Effector memory CD4-positive, alpha-beta T cell (primary cell): ENCODE results near the gene SHKBP1.

Source experiments
- DNase-seq, 3 donors: peaks; one replicate each; pipeline ENCODE4 v3.0.0-alpha.2; 2020
- H3K27ac ChIP-seq: 2 replicates; pipeline ENCODE4 v1.7.0; 2013; ENCODE audit warnings: mild to moderate bottlenecking, low read length, moderate library complexity; ENCODE audit not compliant: insufficient read depth, poor library complexity, severe bottlenecking
- H3K27me3 ChIP-seq: replicated peaks from 2 replicates; pipeline ENCODE4 v1.7.0; 2013; ENCODE audit warnings: mild to moderate bottlenecking, low read length; ENCODE audit not compliant: insufficient read depth, control insufficient read depth, poor library complexity, severe bottlenecking
- H3K36me3 ChIP-seq: 2 replicates; pipeline ENCODE4 v1.7.0; 2013; ENCODE audit warnings: mild to moderate bottlenecking, low read length, moderate library complexity; ENCODE audit not compliant: control insufficient read depth, insufficient read depth
- H3K4me1 ChIP-seq: 2 replicates; pipeline ENCODE4 v1.7.0; 2013; ENCODE audit warnings: low read length, mild to moderate bottlenecking; ENCODE audit not compliant: control insufficient read depth, insufficient read depth, poor library complexity, severe bottlenecking
- H3K4me3 ChIP-seq: 2 replicates; pipeline ENCODE4 v1.7.0; 2013; ENCODE audit warnings: low read length, low read depth, mild to moderate bottlenecking; ENCODE audit not compliant: insufficient read depth, poor library complexity, severe bottlenecking
- H3K9me3 ChIP-seq: 2 replicates; pipeline ENCODE4 v1.7.0; 2013; ENCODE audit warnings: mild to moderate bottlenecking, low read length, moderate library complexity; ENCODE audit not compliant: control insufficient read depth
- total RNA-seq, 3 donors: gene quantifications; one replicate each; lab custom pipeline; 2026; lab: John Stamatoyannopoulos, UW

The SHKBP1 gene, protein sequence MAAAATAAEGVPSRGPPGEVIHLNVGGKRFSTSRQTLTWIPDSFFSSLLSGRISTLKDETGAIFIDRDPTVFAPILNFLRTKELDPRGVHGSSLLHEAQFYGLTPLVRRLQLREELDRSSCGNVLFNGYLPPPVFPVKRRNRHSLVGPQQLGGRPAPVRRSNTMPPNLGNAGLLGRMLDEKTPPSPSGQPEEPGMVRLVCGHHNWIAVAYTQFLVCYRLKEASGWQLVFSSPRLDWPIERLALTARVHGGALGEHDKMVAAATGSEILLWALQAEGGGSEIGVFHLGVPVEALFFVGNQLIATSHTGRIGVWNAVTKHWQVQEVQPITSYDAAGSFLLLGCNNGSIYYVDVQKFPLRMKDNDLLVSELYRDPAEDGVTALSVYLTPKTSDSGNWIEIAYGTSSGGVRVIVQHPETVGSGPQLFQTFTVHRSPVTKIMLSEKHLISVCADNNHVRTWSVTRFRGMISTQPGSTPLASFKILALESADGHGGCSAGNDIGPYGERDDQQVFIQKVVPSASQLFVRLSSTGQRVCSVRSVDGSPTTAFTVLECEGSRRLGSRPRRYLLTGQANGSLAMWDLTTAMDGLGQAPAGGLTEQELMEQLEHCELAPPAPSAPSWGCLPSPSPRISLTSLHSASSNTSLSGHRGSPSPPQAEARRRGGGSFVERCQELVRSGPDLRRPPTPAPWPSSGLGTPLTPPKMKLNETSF
- total RNA-seq, result 57.8 to 87.9 (median 64.4) reads per million in 3 donors

- Histone ChIP-seq H3K4me3 (peak within 1 kb of the TSS; percentile 89), H3K27ac (peak within 1 kb of the TSS; percentile 78), H3K27me3 (no peaks in the 10 kb centered on the region), H3K36me3 (peaks cover 20% of the 10 kb centered on the region), H3K9me3 (no peaks in the 10 kb centered on the region), H3K4me1 (peaks cover 24% of the 10 kb centered on the region)
- peak; percentile 84 to 91 (median 90) for DNase-seq
Observed at GRCh38 chr19:40576585-40577451, at the start of gene SHKBP1. TSS of gene SHKBP1 (plus strand) at chr19:40576873. CDS start at chr19:40576900, 27 bp downstream.

DNA sequence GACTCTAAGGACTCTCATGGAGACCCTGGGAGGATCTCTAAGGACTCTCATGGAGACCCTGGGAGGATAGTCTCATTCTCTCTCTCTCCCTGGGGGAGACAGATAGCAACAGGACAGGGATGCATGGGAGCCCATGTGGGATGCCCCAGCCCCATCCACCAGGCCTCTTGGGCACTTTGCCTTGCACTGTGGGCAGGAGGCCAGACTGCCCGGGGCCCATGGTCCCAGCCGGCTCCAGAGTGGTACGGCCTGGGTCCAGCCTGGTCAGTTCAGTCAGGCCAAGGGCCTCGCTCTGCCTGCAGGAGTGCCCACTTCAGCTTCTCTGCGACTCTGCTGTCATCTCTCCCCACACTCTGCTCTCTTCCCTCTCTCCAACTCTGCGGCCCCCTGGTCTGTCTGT lies 48.6 kb upstream of the SHKBP1 start:
- Histone ChIP-seq H3K9me3 (no peaks in the 10 kb centered on the region), H3K27ac (no peak overlapping the region), H3K36me3 (no peaks in the 10 kb centered on the region), H3K4me3 (no peak overlapping the region), H3K4me1 (peaks cover 14% of the 10 kb centered on the region), H3K27me3 (peaks cover 9% of the 10 kb centered on the region)
- no peak for DNase-seq

- Histone ChIP-seq H3K27me3 (peaks cover 9% of the 10 kb centered on the region), H3K4me3 (no peak overlapping the region), H3K36me3 (no peaks in the 10 kb centered on the region), H3K27ac (no peak overlapping the region), H3K9me3 (no peaks in the 10 kb centered on the region), H3K4me1 (peaks cover 14% of the 10 kb centered on the region)
- no peak for DNase-seq
Observed at GRCh38 chr19:40528533-40529092, 48.1 kb upstream of the SHKBP1 start.

DNA sequence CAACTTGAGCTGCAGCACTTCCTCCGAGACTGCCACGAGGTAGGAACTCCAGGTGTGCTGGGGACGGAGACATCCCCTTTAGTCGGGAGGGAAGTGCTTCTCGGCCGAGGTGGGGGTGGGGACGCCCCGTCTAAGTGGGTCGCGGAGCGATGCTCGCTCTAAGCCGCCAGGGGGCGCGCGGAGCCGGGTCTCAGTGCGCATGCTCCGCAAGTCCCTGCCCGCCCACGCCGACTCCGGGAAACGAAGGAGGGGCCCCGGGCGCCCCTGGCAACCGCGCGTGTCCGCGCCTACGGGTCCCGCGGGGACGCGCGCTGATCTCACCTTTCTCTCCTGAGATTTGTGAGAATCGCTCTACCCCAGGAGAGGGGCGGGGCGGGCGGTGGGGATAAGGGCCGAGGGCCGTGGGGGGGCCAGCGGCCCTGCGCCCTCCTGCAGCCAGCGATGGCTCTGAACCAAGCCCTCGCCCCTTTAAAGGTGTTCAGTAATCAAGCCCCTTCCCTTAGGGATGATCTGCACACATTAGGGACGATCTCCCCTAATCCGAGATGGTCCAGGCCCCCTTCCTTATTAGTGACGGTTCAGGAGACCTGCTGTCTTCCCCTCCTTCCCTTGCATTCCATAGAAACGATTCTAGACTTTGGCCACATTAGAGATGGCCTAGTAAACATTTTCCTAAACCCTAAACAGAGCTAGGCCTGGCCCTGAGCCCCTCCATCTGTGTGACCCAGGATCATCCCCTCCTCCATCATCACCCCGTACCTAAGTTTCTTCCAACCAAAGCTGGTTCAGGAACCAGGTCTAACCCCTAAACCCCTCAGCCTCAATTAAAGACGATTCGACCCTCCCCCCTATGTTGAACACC lies 47.3 kb upstream of the SHKBP1 start:
- peaks cover 2% of the 10 kb centered on the region for H3K9me3 ChIP-seq
- H3K36me3 ChIP-seq, result no peaks in the 10 kb centered on the region
- H3K27me3 ChIP-seq, result peaks cover 9% of the 10 kb centered on the region
- peak overlapping the region; percentile 47 for H3K4me3 ChIP-seq
- DNase-seq, result peak; percentile 77 to 87 (median 84)
- H3K4me1 ChIP-seq, result peaks cover 14% of the 10 kb centered on the region
- H3K27ac ChIP-seq, result no peak overlapping the region

DNA sequence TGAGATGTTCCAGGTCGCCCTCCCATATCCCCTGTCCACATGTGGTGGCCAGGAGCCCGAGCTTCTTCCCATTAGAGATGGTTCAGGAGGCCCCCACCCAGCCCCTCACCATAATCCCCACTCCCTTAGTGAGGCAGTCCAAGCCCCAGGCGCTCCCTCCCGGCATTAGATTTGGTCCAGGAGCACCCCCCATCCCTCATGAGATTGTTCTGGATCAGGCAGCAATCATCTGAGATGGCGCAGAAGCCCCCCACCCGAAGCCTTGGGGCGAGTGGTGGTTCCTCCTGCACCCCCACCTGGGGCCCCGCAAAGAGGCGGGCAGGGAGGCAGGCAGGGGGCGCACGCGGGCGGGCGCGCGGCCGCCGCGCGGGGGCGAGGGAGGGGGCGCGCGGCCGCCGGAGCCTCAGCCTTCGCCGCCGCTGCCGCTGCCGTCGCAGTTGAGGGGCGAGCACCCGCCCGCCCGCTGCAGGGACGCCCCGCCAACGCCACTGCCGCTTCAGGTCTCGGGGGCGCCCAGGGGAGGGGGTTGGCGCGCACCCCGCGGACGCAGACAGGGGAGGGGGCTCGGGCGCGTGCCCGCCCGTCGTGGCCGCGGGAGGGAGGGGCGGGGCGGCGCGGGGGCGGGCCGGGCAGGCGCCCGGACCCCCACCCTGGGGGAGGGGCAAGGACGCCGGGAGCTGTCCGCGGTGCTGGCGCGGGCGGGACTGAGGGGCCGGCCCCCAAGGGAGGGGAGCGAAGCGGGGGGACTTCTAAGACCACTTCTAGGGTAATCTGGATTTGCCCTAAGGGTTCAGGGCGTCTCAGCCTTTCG lies 46.4 kb upstream of the SHKBP1 start:
- no peaks in the 10 kb centered on the region for H3K36me3 ChIP-seq
- H3K9me3 ChIP-seq, result peaks cover 6% of the 10 kb centered on the region
- peak in 1 of 3 donors; percentile 6 for DNase-seq
- peaks cover 14% of the 10 kb centered on the region for H3K4me1 ChIP-seq
- no peak overlapping the region for H3K4me3 ChIP-seq
- H3K27ac ChIP-seq, result no peak overlapping the region
- H3K27me3 ChIP-seq, result peaks cover 9% of the 10 kb centered on the region

- Histone ChIP-seq H3K27me3 (peaks cover 9% of the 10 kb centered on the region), H3K4me3 (no peak overlapping the region)
- no peak for DNase-seq
Observed at GRCh38 chr19:40533508-40533907, 43.2 kb upstream of the SHKBP1 start.

GRCh38 chr19:40534148-40534547 lies 42.5 kb upstream of the SHKBP1 start:
- H3K36me3 ChIP-seq, result no peaks in the 10 kb centered on the region
- DNase-seq, result no peak
- peaks cover 6% of the 10 kb centered on the region for H3K9me3 ChIP-seq
- H3K27me3 ChIP-seq, result peaks cover 9% of the 10 kb centered on the region
- H3K4me1 ChIP-seq, result peaks cover 9% of the 10 kb centered on the region
- no peak overlapping the region for H3K27ac ChIP-seq
- H3K4me3 ChIP-seq, result no peak overlapping the region

More at GRCh38 chr19:40533508-40533907, 43.2 kb upstream of the SHKBP1 start:
- peaks cover 14% of the 10 kb centered on the region for H3K4me1 ChIP-seq
- H3K27ac ChIP-seq, result no peak overlapping the region
- no peaks in the 10 kb centered on the region for H3K36me3 ChIP-seq
- peaks cover 6% of the 10 kb centered on the region for H3K9me3 ChIP-seq

- Histone ChIP-seq H3K27ac (no peak overlapping the region), H3K27me3 (no peaks in the 10 kb centered on the region), H3K4me1 (no peaks in the 10 kb centered on the region), H3K36me3 (no peaks in the 10 kb centered on the region), H3K4me3 (no peak overlapping the region), H3K9me3 (peaks cover 6% of the 10 kb centered on the region)
- DNase-seq, result no peak
Observed at GRCh38 chr19:40539070-40539469, 37.6 kb upstream of the SHKBP1 start.
